ENCODE measurements around the gene FGD4.

The FGD4 gene

GRCh38 chr12:32566663-32567295 lies 167.4 kb downstream of the FGD4 start:
- no peak for DNase-seq

- DNase-seq = no peak
These were observed 167.9 kb downstream of the FGD4 start for GRCh38 chr12:32567296-32567674.

GRCh38 chr12:32568228-32568627 lies 168.9 kb downstream of the FGD4 start:
- no peak for DNase-seq

- DNase-seq = no peak
These were observed 169.9 kb downstream of the FGD4 start for GRCh38 chr12:32569259-32569658.

- DNase-seq = no peak
These were observed 175.2 kb downstream of the FGD4 start for GRCh38 chr12:32574585-32574984.

GRCh38 chr12:32577328-32577727 lies 178.0 kb downstream of the FGD4 start:
- DNase-seq = no peak

GRCh38 chr12:32583534-32583933 lies 184.2 kb downstream of the FGD4 start:
- no peak for DNase-seq

- DNase-seq = no peak
These were observed 186.3 kb downstream of the FGD4 start for GRCh38 chr12:32585680-32586079.

GRCh38 chr12:32586390-32586789 lies 187.0 kb downstream of the FGD4 start:
- DNase-seq = no peak

GRCh38 chr12:32587581-32588495 lies 188.5 kb downstream of the FGD4 start:
- no peak for DNase-seq

- DNase-seq = no peak
These were observed 189.2 kb downstream of the FGD4 start for GRCh38 chr12:32588604-32589003.

- no peak for DNase-seq
These were observed 190.0 kb downstream of the FGD4 start for GRCh38 chr12:32589165-32589865.

- DNase-seq = no peak
These were observed 195.9 kb downstream of the FGD4 start for GRCh38 chr12:32595251-32595650.

- no peak for DNase-seq
These were observed 196.7 kb downstream of the FGD4 start for GRCh38 chr12:32596030-32596429.

GRCh38 chr12:32598688-32599087 lies 199.3 kb downstream of the FGD4 start:
- DNase-seq = no peak

GRCh38 chr12:32600681-32601080 lies 201.3 kb downstream of the FGD4 start:
- no peak for DNase-seq

- DNase-seq = no peak
These were observed 203.7 kb downstream of the FGD4 start for GRCh38 chr12:32603071-32603470.

- DNase-seq = peak in 1 of 2 donors; percentile 17
These were observed 204.5 kb downstream of the FGD4 start for GRCh38 chr12:32603858-32604257.

GRCh38 chr12:32604565-32604964 lies 205.2 kb downstream of the FGD4 start:
- DNase-seq = no peak

GRCh38 chr12:32605326-32606095 lies 206.2 kb downstream of the FGD4 start:
- DNase-seq = no peak

- no peak for DNase-seq
These were observed 207.1 kb downstream of the FGD4 start for GRCh38 chr12:32606443-32606842.

- DNase-seq = no peak
These were observed 210.6 kb downstream of the FGD4 start for GRCh38 chr12:32609966-32610365.

- no peak for DNase-seq
These were observed 212.6 kb downstream of the FGD4 start for GRCh38 chr12:32611986-32612385.
